Right atrium auricular region (tissue), 2 donors: ENCODE measurements around the gene ERF. TPM values are rescaled to one million over a fixed set of nuclear protein-coding genes. Genes with fewer than 3 reads are reported as not detected.

Experiments used
- DNase-seq: peaks from one replicate; pipeline ENCODE4 v3.0.0-alpha.2; 2019; ENCODE audit warnings: low spot score
- H3K27ac ChIP-seq, 2 donors: fragments of 200-600 bp; sonication (generic); 1 replicate in 1 of 2; 2 replicates in 1 of 2; pipeline ENCODE4 v1.5.1; 2016 to 2019
- H3K27me3 ChIP-seq, 2 donors: fragments of 200-600 bp; sonication (generic); one replicate each; pipeline versions ENCODE4 v1.5.1 to v1.6.0; 2017 to 2019
- H3K36me3 ChIP-seq: fragments of 200-600 bp; sonication (generic); one replicate; pipeline ENCODE4 v1.5.1; 2016
- H3K4me1 ChIP-seq, 2 donors: fragments of 200-600 bp; sonication (generic); one replicate each; pipeline versions ENCODE4 v1.5.1 to v1.6.0; 2017 to 2019
- H3K4me3 ChIP-seq, 2 donors: fragments of 200-600 bp; sonication (generic); 1 replicate in 1 of 2; 2 replicates in 1 of 2; pipeline ENCODE4 v1.5.1; 2017 to 2019; ENCODE audit warnings: mild to moderate bottlenecking in 1 of 2, moderate library complexity in 1 of 2
- H3K9me3 ChIP-seq, 2 donors: fragments of 200-600 bp; sonication (generic); one replicate each; pipeline ENCODE4 v1.5.1; 2019
- total RNA-seq, 2 donors: library from RNA; depleted of rRNA; stranded (reverse); fragments of >200 nt; gene quantifications; one replicate each; pipeline ENCODE4 v1.1.0, GENCODE V29; 2016
- TF ChIP-seq, protein P1 (sequence below), 2 donors: fragments of 200-600 bp; sonication (generic); IDR thresholded peaks; one replicate each; pipeline ENCODE4 v1.5.1; 2019; ENCODE audit warnings: antibody characterized with exemption in 2 of 2

ERF gene
- total RNA-seq, 2 donors from 2014 or later: 26.8 to 34.9 TPM

DNA sequence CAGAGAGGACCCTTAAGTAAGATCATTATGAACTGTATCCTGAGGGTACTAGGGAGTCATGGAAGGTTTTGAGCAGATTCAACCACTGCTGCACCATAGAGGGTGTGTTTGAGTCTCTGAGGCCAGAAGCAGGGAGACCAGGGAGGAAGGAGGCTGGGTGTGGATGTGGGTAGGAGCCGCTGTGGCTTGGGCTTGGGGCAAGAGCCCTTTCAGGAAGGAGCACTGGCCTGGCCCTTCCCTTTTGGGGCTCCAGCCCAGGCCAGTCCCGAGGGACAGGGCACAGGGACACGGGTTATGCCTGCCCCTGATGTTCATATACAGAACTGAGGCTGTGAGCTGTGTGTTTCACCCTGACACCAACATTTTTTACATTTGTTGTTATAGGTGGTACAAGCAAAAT is 21.4 kb upstream of the ERF start:
- TF ChIP-seq, protein P1, sequence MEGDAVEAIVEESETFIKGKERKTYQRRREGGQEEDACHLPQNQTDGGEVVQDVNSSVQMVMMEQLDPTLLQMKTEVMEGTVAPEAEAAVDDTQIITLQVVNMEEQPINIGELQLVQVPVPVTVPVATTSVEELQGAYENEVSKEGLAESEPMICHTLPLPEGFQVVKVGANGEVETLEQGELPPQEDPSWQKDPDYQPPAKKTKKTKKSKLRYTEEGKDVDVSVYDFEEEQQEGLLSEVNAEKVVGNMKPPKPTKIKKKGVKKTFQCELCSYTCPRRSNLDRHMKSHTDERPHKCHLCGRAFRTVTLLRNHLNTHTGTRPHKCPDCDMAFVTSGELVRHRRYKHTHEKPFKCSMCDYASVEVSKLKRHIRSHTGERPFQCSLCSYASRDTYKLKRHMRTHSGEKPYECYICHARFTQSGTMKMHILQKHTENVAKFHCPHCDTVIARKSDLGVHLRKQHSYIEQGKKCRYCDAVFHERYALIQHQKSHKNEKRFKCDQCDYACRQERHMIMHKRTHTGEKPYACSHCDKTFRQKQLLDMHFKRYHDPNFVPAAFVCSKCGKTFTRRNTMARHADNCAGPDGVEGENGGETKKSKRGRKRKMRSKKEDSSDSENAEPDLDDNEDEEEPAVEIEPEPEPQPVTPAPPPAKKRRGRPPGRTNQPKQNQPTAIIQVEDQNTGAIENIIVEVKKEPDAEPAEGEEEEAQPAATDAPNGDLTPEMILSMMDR (IDR thresholded peaks at IDR 0.05): no peak
- no peak for DNase-seq
- peaks cover 35% of the 10 kb centered on the region for H3K36me3 ChIP-seq

DNA sequence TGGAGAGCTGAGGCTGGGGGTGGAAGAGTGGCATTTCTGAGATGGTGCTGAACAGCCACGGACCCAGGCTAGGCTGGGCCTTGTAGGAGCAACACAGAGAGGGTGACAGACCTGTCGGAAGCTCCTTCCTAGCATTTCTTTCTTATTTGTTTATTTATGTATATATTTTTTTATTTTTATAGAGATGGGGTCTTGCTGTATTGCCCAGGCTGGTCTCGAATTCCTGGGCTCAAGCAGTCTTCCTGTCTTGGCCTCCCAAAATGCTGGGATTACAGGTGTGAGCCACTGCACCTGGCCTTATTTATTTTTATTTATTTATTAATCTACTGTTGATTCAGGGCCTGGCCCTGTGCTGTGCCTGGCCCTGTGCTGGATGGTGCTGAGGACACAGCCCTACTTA is 20.6 kb upstream of the ERF start:
- no peak overlapping the region for H3K4me3 ChIP-seq
- peak overlapping the region in 1 of 2 donors; percentile 2 for H3K27ac ChIP-seq
- TF ChIP-seq, protein P1 (IDR thresholded peaks at IDR 0.05): no peak
- H3K4me1 ChIP-seq: peaks cover 0 to 72% of the 10 kb centered on the region in 2 donors
- H3K27me3 ChIP-seq: no peaks in the 10 kb centered on the region
- H3K9me3 ChIP-seq: no peaks in the 10 kb centered on the region
- H3K36me3 ChIP-seq: peaks cover 35% of the 10 kb centered on the region
- no peak for DNase-seq

More for the DNA sequence above, 21.4 kb upstream of the ERF start:
- H3K27ac ChIP-seq: no peak overlapping the region
- no peak overlapping the region for H3K4me3 ChIP-seq
- peaks cover 0 to 72% of the 10 kb centered on the region in 2 donors for H3K4me1 ChIP-seq
- H3K27me3 ChIP-seq: no peaks in the 10 kb centered on the region
- H3K9me3 ChIP-seq: no peaks in the 10 kb centered on the region

DNA sequence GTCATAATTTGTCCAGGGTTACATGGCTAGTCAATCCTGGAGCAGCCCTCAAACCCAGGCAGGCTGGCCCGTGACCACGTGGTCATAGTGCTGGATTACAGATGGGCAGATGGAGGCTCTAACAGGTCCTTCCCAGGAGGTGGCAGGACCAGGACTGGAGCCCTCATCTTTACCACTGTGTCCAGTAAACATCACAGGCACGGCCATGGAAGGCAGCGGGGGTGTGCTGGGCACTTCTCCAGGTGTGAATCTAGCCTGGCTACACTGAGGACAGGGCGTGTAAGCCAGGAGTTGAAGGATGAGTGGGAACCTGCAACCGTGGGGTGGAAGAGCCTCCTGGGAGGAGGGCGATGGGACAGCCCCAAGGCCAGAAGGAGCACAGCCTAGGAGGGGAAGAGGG is 20.2 kb upstream of the ERF start:
- Histone ChIP-seq H3K4me1 (peaks cover 0 to 76% of the 10 kb centered on the region in 2 donors), H3K36me3 (peaks cover 35% of the 10 kb centered on the region), H3K9me3 (no peaks in the 10 kb centered on the region), H3K27ac (peak overlapping the region in 1 of 2 donors; percentile 2), H3K27me3 (no peaks in the 10 kb centered on the region), H3K4me3 (no peak overlapping the region)
- no peak for DNase-seq
- TF ChIP-seq, protein P1 (IDR thresholded peaks at IDR 0.05): no peak

DNA sequence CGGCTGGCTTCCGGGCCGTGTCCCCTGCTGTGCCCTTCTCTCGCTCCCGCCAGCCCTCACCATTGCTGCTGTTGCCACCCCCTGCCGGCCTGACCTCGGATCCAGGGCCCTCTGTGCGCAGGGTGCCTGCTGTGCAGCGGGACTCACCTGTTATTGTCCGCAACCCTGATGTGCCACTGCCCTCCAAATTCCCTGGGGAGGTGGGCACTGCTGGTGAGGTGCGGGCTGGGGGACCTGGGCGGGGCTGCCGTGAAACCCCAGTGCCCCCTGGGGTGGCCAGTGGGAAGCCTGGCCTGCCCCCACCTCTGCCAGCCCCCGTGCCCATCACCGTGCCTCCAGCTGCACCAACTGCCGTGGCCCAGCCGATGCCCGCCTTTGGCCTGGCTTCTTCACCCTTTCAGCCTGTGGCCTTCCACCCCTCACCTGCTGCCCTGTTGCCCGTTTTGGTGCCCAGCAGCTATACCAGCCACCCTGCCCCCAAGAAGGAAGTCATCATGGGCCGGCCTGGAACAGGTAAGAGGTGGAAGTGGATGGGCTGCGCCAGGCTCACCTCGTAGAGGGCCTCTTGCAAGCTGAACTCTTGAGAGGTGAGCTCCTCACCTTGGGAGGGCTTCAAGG is 19.2 kb upstream of the ERF start:
- Histone ChIP-seq H3K4me1 (peaks cover 0 to 77% of the 10 kb centered on the region in 2 donors), H3K27me3 (no peaks in the 10 kb centered on the region), H3K36me3 (peaks cover 35% of the 10 kb centered on the region), H3K27ac (no peak overlapping the region), H3K4me3 (no peak overlapping the region), H3K9me3 (no peaks in the 10 kb centered on the region)
- TF ChIP-seq, protein P1 (IDR thresholded peaks at IDR 0.05): no peak
- no peak for DNase-seq

DNA sequence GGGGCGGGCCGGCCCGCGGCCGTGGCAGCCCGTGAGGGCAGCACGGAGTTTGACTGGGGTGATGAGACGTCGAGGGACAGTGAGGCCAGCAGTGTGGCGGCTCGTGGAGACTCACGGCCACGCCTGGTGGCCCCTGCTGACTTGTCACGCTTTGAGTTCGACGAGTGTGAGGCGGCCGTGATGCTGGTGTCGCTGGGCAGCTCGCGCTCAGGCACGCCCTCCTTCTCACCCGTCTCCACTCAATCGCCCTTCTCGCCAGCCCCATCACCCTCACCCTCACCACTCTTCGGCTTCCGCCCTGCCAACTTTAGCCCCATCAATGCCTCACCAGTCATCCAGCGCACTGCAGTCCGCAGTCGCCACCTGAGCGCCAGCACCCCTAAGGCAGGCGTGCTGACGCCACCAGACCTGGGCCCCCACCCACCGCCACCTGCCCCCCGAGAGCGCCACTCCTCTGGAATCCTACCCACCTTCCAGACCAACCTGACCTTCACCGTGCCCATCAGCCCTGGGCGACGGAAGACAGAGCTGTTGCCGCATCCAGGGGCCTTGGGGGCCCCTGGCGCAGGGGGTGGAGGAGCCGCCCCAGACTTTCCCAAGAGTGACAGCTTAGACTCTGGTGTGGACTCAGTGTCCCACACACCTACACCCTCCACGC is 18.6 kb upstream of the ERF start:
- H3K27ac ChIP-seq: no peak overlapping the region
- no peak for DNase-seq
- peaks cover 35% of the 10 kb centered on the region for H3K36me3 ChIP-seq
- TF ChIP-seq, protein P1 (IDR thresholded peaks at IDR 0.05): no peak
- H3K4me3 ChIP-seq: no peak overlapping the region
- H3K9me3 ChIP-seq: no peaks in the 10 kb centered on the region
- peaks cover 0 to 71% of the 10 kb centered on the region in 2 donors for H3K4me1 ChIP-seq
- no peaks in the 10 kb centered on the region for H3K27me3 ChIP-seq
